ENCODE data around the gene TRMT6. TPM values are rescaled to one million over a fixed set of nuclear protein-coding genes. Genes with fewer than 3 reads are reported as not detected.

Gene TRMT6
- polyA plus RNA-seq, 3 donors, result 9.3 to 11.0 (median 10.6) TPM

GRCh38 chr20:5970381-5970780 is 20.0 kb upstream of the TRMT6 start:
- 100% methylated on average over 1 of the region's 2 CpGs for WGBS (ENCODE audit: insufficient coverage)
- H3K36me3 ChIP-seq (replicated peaks in 1 of 2; ENCODE audit: control insufficient read depth in 1 of 2, insufficient read depth in 2 of 2, low read length in 2 of 2), result peaks cover 20 to 53% of the 10 kb centered on the region in 2 donors
- H3K4me1 ChIP-seq (ENCODE audit: control insufficient read depth in 1 of 2, insufficient read depth in 2 of 2, low read length in 2 of 2), result peaks cover 6 to 10% of the 10 kb centered on the region in 2 donors
- no peaks in the 10 kb centered on the region for H4K20me1 ChIP-seq (ENCODE audit: insufficient read depth, low read length)
- TF ChIP-seq CTCF (IDR thresholded peaks at IDR 0.05), result no peak
- no peak overlapping the region for H3K4me2 ChIP-seq (replicated peaks; ENCODE audit: extremely low read depth, low read length, poor library complexity, severe bottlenecking)
- intact Hi-C loops (cut with micrococcal nuclease), result no loop called here
- H3K9me3 ChIP-seq (replicated peaks in 1 of 2; ENCODE audit: control insufficient read depth in 1 of 2, insufficient read depth in 1 of 2, low read length in 2 of 2), result no peaks in the 10 kb centered on the region
- Mint-ChIP-seq H3K4me1 (peaks cover 6% of the 10 kb centered on the region), H3K4me3 (no peak overlapping the region), H3K27ac (peak overlapping the region in 3 of 7 donors; percentile 21 to 87 (median 48)), H3K9me3 (no peaks in the 10 kb centered on the region), H3K36me3 (peaks cover 32 to 62% of the 10 kb centered on the region in 2 donors), H3K27me3 (ENCODE audit: low read depth in 3 of 3) (no peaks in the 10 kb centered on the region)
- H3K9ac ChIP-seq (ENCODE audit: insufficient read depth, low read length, poor library complexity, severe bottlenecking), result no peak overlapping the region
- H3K79me2 ChIP-seq (ENCODE audit: insufficient read depth, low read length), result no peaks in the 10 kb centered on the region
- H3K4me3 ChIP-seq (replicated peaks in 1 of 3; ENCODE audit: low read depth in 2 of 3, low read length in 3 of 3), result no peak overlapping the region
- no peak for DNase-seq
- no peak overlapping the region for H2AFZ ChIP-seq (ENCODE audit: insufficient read depth, low read depth, low read length, poor library complexity, severe bottlenecking)
- no peak overlapping the region for H3K27ac ChIP-seq (ENCODE audit: low read depth in 1 of 2, low read length in 2 of 2)
- H3K27me3 ChIP-seq (ENCODE audit: control insufficient read depth in 2 of 2, insufficient read depth in 2 of 2, low read length in 2 of 2), result no peaks in the 10 kb centered on the region

GRCh38 chr20:5969940-5970339 is 19.6 kb upstream of the TRMT6 start:
- no peak overlapping the region for H3K27ac Mint-ChIP-seq
- H3K36me3 Mint-ChIP-seq, result peaks cover 37 to 62% of the 10 kb centered on the region in 2 donors
- Histone ChIP-seq H4K20me1 (ENCODE audit: insufficient read depth, low read length) (no peaks in the 10 kb centered on the region), H3K9ac (ENCODE audit: insufficient read depth, low read length, poor library complexity, severe bottlenecking) (no peak overlapping the region), H3K4me3 (replicated peaks in 1 of 3; ENCODE audit: low read depth in 2 of 3, low read length in 3 of 3) (no peak overlapping the region), H3K4me2 (replicated peaks; ENCODE audit: extremely low read depth, low read length, poor library complexity, severe bottlenecking) (no peak overlapping the region), H3K27me3 (ENCODE audit: control insufficient read depth in 2 of 2, insufficient read depth in 2 of 2, low read length in 2 of 2) (no peaks in the 10 kb centered on the region), H3K9me3 (replicated peaks in 1 of 2; ENCODE audit: control insufficient read depth in 1 of 2, insufficient read depth in 1 of 2, low read length in 2 of 2) (no peaks in the 10 kb centered on the region), H2AFZ (ENCODE audit: insufficient read depth, low read depth, low read length, poor library complexity, severe bottlenecking) (no peak overlapping the region), H3K79me2 (ENCODE audit: insufficient read depth, low read length) (no peaks in the 10 kb centered on the region), H3K36me3 (replicated peaks in 1 of 2; ENCODE audit: control insufficient read depth in 1 of 2, insufficient read depth in 2 of 2, low read length in 2 of 2) (peaks cover 23 to 56% of the 10 kb centered on the region in 2 donors), H3K4me1 (ENCODE audit: control insufficient read depth in 1 of 2, insufficient read depth in 2 of 2, low read length in 2 of 2) (peaks cover 6 to 10% of the 10 kb centered on the region in 2 donors), H3K27ac (ENCODE audit: low read depth in 1 of 2, low read length in 2 of 2) (no peak overlapping the region)
- no peak for TF ChIP-seq CTCF (IDR thresholded peaks at IDR 0.05)
- H3K4me3 Mint-ChIP-seq, result no peak overlapping the region
- intact Hi-C loops (cut with micrococcal nuclease), result no loop called here
- no peaks in the 10 kb centered on the region for H3K9me3 Mint-ChIP-seq
- H3K4me1 Mint-ChIP-seq, result peaks cover 6% of the 10 kb centered on the region
- DNase-seq, result no peak
- no peaks in the 10 kb centered on the region for H3K27me3 Mint-ChIP-seq (ENCODE audit: low read depth in 3 of 3)
